GM18870 (cell line): ENCODE measurements around the gene TCEAL8.
A peak's percentile ranks its signal among the peaks of the same experiment; 100 is the strongest.
"Not testable (repeated sequence)": the region's sequence is repeated elsewhere in the genome, so short reads cannot be mapped to it uniquely, and the experiment has no call there.

ENCODE experiments used
- ATAC-seq: cut with Tn5 transposase; IDR thresholded peaks from one replicate; pipeline ENCODE4 v1.9.1; 2021; ENCODE audit warnings: moderate library complexity; ENCODE audit not compliant: unreplicated experiment

The TCEAL8 gene, protein sequence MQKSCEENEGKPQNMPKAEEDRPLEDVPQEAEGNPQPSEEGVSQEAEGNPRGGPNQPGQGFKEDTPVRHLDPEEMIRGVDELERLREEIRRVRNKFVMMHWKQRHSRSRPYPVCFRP

DNA sequence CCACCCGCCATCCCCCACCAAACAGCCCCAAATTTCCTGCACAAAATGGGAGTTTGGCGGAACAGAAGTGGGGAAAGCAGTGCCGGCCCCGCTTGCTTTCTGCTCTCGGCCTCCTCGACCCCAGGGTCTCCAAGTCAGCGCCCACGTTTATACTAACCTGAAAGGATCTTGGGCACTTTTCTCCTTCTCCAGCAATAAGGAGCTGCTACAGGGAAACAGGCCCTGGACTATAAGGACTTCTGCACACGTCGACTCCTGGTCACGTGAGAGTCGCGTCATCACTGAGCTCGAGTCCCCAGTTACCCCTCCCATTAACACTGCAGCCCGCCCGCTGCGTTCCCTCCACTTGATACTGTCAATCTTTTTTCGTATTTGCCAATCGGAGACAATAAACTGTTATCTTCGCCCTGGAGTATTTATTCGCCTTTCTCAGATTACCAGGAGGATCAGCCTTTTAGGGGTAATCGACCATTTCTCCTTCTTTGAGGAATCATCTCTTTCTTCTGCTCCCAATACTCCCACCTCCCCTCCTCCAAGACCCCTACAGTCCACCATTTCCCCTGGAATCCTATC is at the start of gene TCEAL8:
Gene TCEAL8, minus strand, starts transcription at position 235 of the 573 bp plus-strand sequence. CDS start 1,176 bp downstream, outside the sequence.
- peak; percentile 84 for ATAC-seq

GRCh38 chrX:103304705-103305104 is 49.8 kb upstream of the TCEAL8 start:
- ATAC-seq = no peak

DNA sequence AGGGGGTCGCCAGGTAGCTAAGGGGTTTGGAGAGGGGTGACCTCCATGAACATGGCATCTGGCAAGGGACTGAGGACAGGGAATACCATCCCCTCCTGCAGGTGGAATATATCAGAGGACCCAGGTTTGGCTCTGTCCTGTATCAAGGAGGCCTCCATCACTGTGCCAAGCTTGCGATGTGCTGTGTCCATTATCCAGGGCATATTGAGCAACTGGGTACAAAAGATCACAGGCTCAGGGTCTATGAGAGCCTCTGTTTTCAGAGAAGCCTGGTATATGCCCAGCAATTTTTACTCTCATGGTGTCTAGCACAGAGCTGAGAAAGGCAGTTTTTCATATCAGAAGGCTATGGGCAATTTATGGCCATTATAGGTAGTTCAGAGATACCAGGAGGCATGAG is 38.2 kb upstream of the TCEAL8 start:
- no peak for ATAC-seq

GRCh38 chrX:103279624-103280023 is 24.7 kb upstream of the TCEAL8 start:
- no peak for ATAC-seq

DNA sequence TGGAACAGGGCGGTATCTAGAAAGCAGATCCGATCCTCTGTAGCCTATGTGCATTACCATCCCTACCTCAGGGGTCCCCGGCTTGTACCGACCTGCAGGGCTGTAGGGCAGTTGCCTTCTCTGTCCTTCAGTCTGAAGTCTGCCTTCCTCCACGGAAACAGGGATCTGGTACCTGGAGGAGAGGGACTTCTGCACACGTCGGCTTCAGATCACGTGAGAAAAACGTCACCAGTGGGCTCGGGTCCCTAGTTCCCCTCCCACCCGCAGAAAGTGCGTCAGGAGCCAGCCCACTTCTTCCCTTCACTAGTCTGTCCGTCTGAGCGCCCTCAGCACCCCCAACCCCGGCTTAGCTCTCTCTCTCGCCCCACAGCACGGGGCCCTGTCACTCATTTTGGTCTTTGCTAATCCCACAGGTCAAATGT is 21.6 kb upstream of the TCEAL8 start, which contains the start of gene TCEAL5:
Gene TCEAL5, minus strand, starts transcription at position 170 of the 422 bp plus-strand sequence. CDS start 2,187 bp downstream, outside the sequence.
- no peak for ATAC-seq

DNA sequence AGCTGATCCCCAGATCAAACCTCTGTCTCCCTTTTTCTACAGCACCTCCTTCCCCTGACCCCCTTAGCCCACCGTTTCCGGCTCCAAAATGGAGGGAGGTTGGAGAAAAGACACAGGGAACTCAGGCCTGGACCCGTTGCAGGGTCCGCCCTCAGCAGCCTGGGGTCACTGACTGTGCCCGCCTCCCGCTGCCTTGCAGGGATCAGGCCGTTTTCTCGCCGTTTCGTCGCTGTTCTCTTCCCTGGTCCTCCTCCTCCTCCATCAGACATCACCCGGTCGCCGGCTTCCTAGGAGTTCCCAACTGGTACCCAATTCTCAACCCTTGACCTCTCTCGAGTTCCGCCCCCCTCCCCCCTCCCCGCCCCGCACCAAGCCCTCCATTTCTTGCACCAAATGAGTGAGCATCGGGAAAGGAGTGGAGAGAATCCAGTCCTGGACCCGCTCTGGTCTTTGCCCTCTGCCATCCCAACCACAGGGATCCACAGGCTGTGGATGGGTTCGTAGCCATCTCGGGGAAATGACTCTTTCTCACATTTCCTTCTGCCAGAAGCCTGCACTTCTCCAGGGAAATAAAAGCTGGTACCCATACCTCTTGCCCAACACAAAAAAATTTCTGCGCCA is 21.1 kb upstream of the TCEAL8 start:
- no peak for ATAC-seq

DNA sequence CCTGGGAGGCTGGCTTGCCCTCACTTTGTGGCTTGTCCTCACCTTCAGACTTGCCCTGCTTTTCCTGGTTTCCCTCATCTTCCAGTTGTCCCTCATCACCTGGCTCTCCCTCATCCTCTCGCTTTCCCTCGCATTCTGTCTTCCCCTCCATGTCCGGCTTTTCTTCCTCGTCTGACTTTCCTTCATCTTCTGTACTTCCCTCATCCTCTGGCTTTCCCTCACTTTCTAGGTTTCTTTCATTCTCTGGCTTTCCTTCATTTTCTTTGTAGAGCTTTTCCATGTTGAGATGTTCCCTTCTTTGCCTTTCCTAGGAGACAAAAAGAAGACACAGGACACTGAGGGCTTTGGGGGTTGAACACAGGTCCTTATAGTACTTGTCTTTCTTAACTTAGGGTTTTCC is 19.3 kb upstream of the TCEAL8 start:
- no peak for ATAC-seq

- no peak for ATAC-seq
Observed at GRCh38 chrX:103258275-103258674, 3.3 kb upstream of the TCEAL8 start.

DNA sequence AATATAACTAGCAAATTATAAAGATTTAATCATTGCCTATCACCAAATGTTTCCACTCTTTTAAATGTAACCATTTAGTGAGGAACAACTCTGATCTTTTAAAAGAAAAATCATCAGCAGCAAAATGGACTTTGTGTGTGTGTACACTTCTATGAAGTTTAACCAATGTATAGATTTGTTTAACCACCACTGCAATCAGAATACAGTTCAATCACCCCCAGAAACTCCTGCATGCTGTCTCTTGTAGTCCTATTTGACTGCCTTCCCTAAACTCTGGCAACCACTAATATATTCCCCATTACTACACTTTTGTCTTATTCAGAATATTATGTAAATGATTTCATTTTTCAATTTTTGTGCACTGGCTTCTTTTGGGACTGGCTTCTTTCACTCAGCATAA is 1.7 kb upstream of the TCEAL8 start:
- no peak for ATAC-seq

DNA sequence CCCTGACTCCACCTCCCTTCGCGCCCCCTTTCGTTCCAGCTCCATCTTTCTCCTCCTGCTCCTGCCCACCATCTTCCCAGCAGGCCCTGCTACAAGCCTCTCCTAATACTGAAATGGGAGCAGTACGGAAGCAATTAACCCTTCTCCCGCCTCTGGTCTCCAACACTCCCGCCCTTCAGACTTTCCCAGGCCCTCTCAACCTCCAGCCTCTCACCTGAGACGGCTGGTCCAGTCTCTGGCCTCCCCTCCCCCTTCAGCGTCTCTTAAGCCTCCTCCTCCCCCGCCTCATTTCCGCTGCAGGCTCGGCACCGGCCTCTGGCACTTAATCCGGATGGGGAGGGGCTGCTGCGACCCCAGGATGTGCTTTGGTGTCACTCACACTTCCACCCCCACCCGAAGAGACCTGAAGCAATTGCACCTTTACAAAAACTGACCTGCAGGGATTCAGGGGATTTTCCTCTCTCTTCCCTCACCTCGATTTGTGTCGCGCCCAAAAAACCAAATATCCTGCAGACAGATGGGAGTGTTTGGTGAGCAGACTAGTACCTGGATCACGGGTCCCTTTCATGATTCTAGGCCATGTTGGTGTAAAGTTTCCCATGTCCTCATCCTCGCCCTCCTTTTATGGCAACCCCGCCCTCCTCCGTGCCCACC is 657 bp downstream of the TCEAL8 start:
- ATAC-seq = no peak

DNA sequence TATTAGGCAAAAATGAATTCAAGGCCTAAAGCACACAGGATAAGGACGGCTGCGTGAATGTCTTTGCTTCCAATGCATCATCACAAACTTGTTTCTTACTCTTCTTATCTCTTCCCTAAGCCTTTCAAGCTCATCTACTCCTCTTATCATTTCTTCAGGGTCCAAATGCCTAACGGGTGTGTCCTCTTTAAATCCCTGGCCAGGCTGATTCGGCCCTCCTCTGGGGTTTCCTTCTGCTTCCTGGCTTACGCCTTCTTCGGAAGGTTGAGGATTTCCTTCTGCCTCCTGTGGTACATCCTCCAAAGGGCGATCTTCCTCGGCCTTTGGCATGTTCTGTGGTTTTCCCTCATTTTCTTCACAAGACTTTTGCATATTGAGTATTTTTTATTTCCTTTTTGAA is 1.3 kb downstream of the TCEAL8 start:
- ATAC-seq = no peak

GRCh38 chrX:103250977-103251376 is 4.0 kb downstream of the TCEAL8 start:
- ATAC-seq = no peak

DNA sequence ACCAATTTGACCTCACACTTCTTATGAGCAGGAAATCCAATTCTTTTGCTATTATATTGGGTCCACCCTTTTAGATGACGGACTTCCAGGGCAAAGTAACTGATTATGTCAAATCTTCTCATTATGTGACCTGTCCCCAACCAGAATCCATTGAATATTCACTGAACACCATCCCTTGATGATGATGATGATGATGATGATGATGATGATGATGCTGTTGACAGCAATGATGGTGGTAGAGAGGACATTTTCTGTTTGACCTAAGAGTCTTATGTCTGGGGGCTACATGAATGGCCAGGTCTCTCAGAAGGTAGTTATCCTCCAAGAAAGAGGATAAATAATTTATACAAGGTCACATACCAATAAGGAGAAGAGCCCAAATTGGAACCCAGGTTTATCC is 5.2 kb downstream of the TCEAL8 start:
- no peak for ATAC-seq

DNA sequence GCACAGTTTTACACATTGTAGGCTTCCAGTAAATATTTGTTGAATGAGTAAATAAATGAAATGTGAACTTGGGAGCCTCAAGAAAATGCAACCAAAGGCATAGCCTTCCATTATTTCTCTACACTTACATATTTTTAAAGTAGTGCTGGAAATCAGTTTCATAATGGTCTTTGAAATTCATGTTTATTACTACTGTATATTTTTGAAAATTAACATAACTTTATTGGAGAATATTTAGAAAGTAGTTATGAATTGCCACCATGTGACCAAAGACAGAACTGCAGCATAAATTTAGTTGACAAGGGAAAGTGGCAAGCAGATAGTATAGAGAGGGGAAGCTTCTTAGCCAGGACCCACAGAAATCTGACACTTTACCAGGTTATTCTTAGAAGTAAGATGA is 6.4 kb downstream of the TCEAL8 start:
- peak; percentile 67 for ATAC-seq

GRCh38 chrX:103240155-103240554 is 14.8 kb downstream of the TCEAL8 start:
- ATAC-seq = no peak

DNA sequence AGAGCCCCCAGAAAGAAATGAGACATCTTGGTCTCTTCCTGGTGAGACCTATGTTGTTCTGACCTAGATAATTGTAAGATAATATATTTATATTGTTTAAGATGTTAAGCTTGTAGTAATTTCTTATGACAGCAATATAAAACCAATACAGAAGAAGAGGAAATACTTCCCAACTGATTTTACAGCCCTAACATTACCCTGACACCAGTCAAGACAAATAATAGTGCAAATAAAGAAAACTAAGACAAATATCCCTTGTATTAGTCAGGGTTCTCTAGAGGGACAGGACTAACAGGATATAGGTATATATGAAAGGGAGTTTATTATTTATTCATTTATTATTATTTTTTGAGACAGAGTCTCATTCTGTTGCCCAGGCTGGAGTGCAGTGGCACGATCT is 18.7 kb downstream of the TCEAL8 start:
- ATAC-seq = no peak

- not testable (repeated sequence) for ATAC-seq
Observed at GRCh38 chrX:103235608-103236007, 19.3 kb downstream of the TCEAL8 start.

GRCh38 chrX:103234869-103235268 is 20.1 kb downstream of the TCEAL8 start:
- no peak for ATAC-seq

- no peak for ATAC-seq
Observed at GRCh38 chrX:103233263-103233662, 21.7 kb downstream of the TCEAL8 start.

GRCh38 chrX:103225918-103226317 is 29.0 kb downstream of the TCEAL8 start:
- ATAC-seq = not testable (repeated sequence)

GRCh38 chrX:103220511-103221323 is 34.2 kb downstream of the TCEAL8 start:
- ATAC-seq = no peak
